ENCODE results near the gene FRMD4B.

DNA sequence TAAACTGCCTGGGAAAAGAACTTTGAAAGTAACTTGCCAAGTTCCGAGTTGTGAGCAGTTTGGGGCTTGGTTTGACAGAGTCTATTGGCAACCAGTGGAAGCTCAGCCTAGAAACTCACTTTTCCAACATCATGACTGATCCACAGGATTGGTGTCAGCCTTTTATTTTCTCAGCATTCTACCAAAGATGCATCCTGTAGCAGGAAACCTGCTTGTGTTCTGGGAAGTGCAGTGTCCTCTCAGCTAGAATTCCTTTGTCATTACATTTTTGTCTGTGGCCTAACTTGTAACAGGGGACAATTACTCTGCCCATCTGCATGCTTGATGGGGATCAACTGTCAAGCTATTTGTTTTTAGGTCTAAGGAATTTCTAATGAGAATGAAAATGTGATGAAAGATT, 146.8 kb downstream of the FRMD4B start:
- TF ChIP-seq, protein P1, sequence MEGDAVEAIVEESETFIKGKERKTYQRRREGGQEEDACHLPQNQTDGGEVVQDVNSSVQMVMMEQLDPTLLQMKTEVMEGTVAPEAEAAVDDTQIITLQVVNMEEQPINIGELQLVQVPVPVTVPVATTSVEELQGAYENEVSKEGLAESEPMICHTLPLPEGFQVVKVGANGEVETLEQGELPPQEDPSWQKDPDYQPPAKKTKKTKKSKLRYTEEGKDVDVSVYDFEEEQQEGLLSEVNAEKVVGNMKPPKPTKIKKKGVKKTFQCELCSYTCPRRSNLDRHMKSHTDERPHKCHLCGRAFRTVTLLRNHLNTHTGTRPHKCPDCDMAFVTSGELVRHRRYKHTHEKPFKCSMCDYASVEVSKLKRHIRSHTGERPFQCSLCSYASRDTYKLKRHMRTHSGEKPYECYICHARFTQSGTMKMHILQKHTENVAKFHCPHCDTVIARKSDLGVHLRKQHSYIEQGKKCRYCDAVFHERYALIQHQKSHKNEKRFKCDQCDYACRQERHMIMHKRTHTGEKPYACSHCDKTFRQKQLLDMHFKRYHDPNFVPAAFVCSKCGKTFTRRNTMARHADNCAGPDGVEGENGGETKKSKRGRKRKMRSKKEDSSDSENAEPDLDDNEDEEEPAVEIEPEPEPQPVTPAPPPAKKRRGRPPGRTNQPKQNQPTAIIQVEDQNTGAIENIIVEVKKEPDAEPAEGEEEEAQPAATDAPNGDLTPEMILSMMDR (IDR thresholded peaks at IDR 0.05) = no peak
- TF ChIP-seq POLR2A (IDR thresholded peaks at IDR 0.05) = no peak

Measured in adrenal gland (tissue), 5 donors.